Neural progenitor cell (in vitro differentiated cells): Measurements from ENCODE around the gene BMF. TPM values are rescaled to one million over a fixed set of nuclear protein-coding genes. Genes with fewer than 3 reads are reported as not detected.

ENCODE experiments used
- DNase-seq: peaks from one replicate; pipeline ENCODE4 v3.0.0-alpha.2; 2016; ENCODE audit warnings: low spot score
- H2AFZ ChIP-seq: fragments of 200-600 bp; sonication (generic); replicated peaks from 2 replicates; pipeline ENCODE4 v1.6.1; 2016; ENCODE audit warnings: antibody characterized with exemption
- H3F3A ChIP-seq: fragments of 200-600 bp; sonication (generic); 2 replicates; pipeline ENCODE4 v1.6.1; 2016; ENCODE audit warnings: antibody characterized with exemption, low read depth
- H3K27ac ChIP-seq: fragments of 200-600 bp; sonication (generic); 2 replicates; pipeline ENCODE4 v1.5.1; 2016; ENCODE audit warnings: mild to moderate bottlenecking
- H3K27me3 ChIP-seq: fragments of 200-600 bp; sonication (generic); 2 replicates; pipeline ENCODE4 v1.6.1; 2016; ENCODE audit warnings: mild to moderate bottlenecking, moderate library complexity
- H3K36me3 ChIP-seq: fragments of 200-600 bp; sonication (generic); 2 replicates; pipeline ENCODE4 v1.5.1; 2016
- H3K4me1 ChIP-seq: fragments of 200-600 bp; sonication (generic); 2 replicates; pipeline ENCODE4 v1.6.1; 2016; ENCODE audit warnings: mixed run types
- H3K4me2 ChIP-seq: fragments of 200-600 bp; sonication (generic); 2 replicates; pipeline ENCODE4 v1.6.1; 2016
- H3K4me3 ChIP-seq: fragments of 200-600 bp; sonication (generic); 2 replicates; pipeline ENCODE4 v1.5.1; 2016
- H3K79me2 ChIP-seq: fragments of 200-600 bp; sonication (generic); 2 replicates; pipeline ENCODE4 v1.6.1; 2016; ENCODE audit warnings: low read depth
- H3K9ac ChIP-seq: fragments of 200-600 bp; sonication (generic); 2 replicates; pipeline ENCODE4 v1.6.1; 2016
- H3K9me3 ChIP-seq: fragments of 200-600 bp; sonication (generic); 2 replicates; pipeline ENCODE4 v1.5.1; 2016; ENCODE audit warnings: low read depth
- H4K20me1 ChIP-seq: fragments of 200-600 bp; sonication (generic); 2 replicates; pipeline ENCODE4 v1.6.1; 2016; ENCODE audit warnings: low read depth
- H3K27ac Mint-ChIP-seq: 3 replicates; pipeline ENCODE4 v1.8.0; 2021; ENCODE audit warnings: mixed read lengths
- H3K27me3 Mint-ChIP-seq: 2 replicates; pipeline ENCODE4 v1.8.0; 2022; ENCODE audit warnings: low read depth, mild to moderate bottlenecking, inconsistent platforms, moderate library complexity, mixed read lengths; ENCODE audit not compliant: insufficient read depth
- H3K36me3 Mint-ChIP-seq: 3 replicates; pipeline ENCODE4 v1.8.0; 2021; ENCODE audit warnings: mixed read lengths
- H3K4me1 Mint-ChIP-seq: 3 replicates; pipeline ENCODE4 v1.8.0; 2021; ENCODE audit warnings: mixed read lengths
- H3K4me3 Mint-ChIP-seq: 3 replicates; pipeline ENCODE4 v1.8.0; 2021; ENCODE audit warnings: mild to moderate bottlenecking, moderate library complexity, mixed read lengths
- H3K9me3 Mint-ChIP-seq: 3 replicates; pipeline ENCODE4 v1.8.0; 2020; ENCODE audit warnings: mixed read lengths
- EZH2 ChIP-seq: fragments of 200-600 bp; sonication (generic); IDR thresholded peaks from 2 replicates; pipeline ENCODE4 v1.6.1; 2017; ENCODE audit warnings: antibody characterized with exemption, mild to moderate bottlenecking, moderate library complexity
- EZH2phosphoT487 ChIP-seq: fragments of 200-600 bp; sonication (generic); IDR thresholded peaks from 2 replicates; pipeline ENCODE4 v1.6.1; 2017; ENCODE audit warnings: antibody characterized with exemption
- total RNA-seq: library from RNA; depleted of rRNA; stranded (reverse); fragments of >200 nt; gene quantifications from 2 replicates; pipeline ENCODE4 v1.2.3, GENCODE V29; 2015; ENCODE audit warnings: low replicate concordance
- TF ChIP-seq, protein P1 (sequence below): fragments of 200-600 bp; sonication (generic); IDR thresholded peaks from 2 replicates; pipeline ENCODE4 v1.5.1; 2017; ENCODE audit warnings: antibody characterized with exemption, mild to moderate bottlenecking

The BMF gene
- total RNA-seq, 1 donor from 2014 or later: 8.0 TPM

DNA sequence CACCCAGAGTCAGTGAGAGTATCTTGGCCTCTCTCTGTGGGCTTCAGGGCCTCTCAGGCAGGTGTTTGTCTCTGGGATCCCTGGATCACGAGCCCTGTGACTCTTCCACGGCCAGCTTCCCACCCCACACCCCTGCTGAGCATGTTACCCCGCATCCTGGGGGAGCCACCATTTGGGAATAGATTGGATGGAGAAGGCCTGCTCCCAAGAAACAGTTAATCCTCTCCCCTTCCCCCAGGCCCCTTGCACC, 54.1 kb downstream of the BMF start:
- H3K9me3 Mint-ChIP-seq: peaks cover 2% of the 10 kb centered on the region
- TF ChIP-seq EZH2phosphoT487 (no peak), EZH2 (no peak)
- H3K36me3 Mint-ChIP-seq: peaks cover 4% of the 10 kb centered on the region
- no peak overlapping the region for H2AFZ ChIP-seq
- H4K20me1 ChIP-seq: no peaks in the 10 kb centered on the region
- H3K4me1 ChIP-seq: peaks cover 21% of the 10 kb centered on the region
- peak overlapping the region; percentile 36 for H3K4me2 ChIP-seq
- peaks cover 12% of the 10 kb centered on the region for H3K27me3 Mint-ChIP-seq
- H3K27ac ChIP-seq: no peak overlapping the region
- H3F3A ChIP-seq: peaks cover 13% of the 10 kb centered on the region
- no peaks in the 10 kb centered on the region for H3K36me3 ChIP-seq
- H3K79me2 ChIP-seq: no peaks in the 10 kb centered on the region
- no peak overlapping the region for H3K9ac ChIP-seq
- no peaks in the 10 kb centered on the region for H3K27me3 ChIP-seq
- H3K27ac Mint-ChIP-seq: no peak overlapping the region
- H3K4me1 Mint-ChIP-seq: peaks cover 53% of the 10 kb centered on the region
- H3K9me3 ChIP-seq: no peaks in the 10 kb centered on the region
- no peak for DNase-seq
- no peak overlapping the region for H3K4me3 Mint-ChIP-seq
- H3K4me3 ChIP-seq: no peak overlapping the region

DNA sequence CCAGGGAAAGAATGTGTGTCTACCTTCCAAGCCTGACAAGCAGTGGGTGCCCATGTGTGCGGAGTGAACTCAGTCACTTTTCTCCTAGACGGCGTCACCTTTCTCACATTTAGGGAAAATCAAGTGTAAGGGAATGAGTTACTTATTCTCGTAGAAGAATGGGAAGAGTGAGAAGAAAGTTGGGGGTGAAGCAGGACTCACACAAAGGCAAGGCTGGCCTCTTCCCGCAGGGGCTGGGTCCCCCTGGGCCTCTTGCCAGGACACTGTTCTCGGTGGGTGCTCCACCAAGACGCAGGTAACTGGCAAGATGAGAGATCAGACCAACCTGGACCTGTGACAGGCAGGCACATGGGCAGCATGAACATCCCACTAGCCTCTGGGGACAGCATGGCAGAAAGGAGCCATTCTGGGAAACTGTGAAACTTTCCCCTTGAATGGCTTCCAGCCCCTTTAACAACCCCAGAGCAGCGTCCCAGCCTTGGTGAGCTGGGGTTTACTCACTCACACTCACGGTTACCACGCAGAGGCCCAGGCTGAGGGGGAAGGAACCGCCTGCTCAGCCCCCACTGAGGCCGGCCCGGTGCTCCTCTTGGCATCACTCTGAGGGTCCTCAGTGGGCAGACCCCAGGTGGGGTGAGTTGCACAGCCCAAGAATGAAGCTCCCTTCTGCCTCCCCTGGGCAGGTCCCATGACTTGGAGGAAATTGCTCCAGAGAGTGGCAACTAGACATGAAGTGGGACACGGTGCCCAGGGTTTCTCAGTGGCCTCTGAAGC, 54.7 kb downstream of the BMF start:
- DNase-seq: no peak
- H3K27me3 Mint-ChIP-seq: peaks cover 12% of the 10 kb centered on the region
- Histone ChIP-seq H3K4me3 (no peak overlapping the region), H3K4me2 (peak overlapping the region; percentile 36), H3K79me2 (no peaks in the 10 kb centered on the region), H3F3A (peaks cover 13% of the 10 kb centered on the region), H3K27me3 (no peaks in the 10 kb centered on the region), H3K9ac (no peak overlapping the region), H3K36me3 (no peaks in the 10 kb centered on the region), H2AFZ (no peak overlapping the region), H3K9me3 (no peaks in the 10 kb centered on the region), H3K4me1 (peaks cover 21% of the 10 kb centered on the region), H3K27ac (no peak overlapping the region), H4K20me1 (no peaks in the 10 kb centered on the region)
- peaks cover 57% of the 10 kb centered on the region for H3K4me1 Mint-ChIP-seq
- H3K9me3 Mint-ChIP-seq: peaks cover 2% of the 10 kb centered on the region
- peaks cover 4% of the 10 kb centered on the region for H3K36me3 Mint-ChIP-seq
- no peak overlapping the region for H3K27ac Mint-ChIP-seq
- TF ChIP-seq EZH2phosphoT487 (no peak), EZH2 (no peak)
- TF ChIP-seq, protein P1, sequence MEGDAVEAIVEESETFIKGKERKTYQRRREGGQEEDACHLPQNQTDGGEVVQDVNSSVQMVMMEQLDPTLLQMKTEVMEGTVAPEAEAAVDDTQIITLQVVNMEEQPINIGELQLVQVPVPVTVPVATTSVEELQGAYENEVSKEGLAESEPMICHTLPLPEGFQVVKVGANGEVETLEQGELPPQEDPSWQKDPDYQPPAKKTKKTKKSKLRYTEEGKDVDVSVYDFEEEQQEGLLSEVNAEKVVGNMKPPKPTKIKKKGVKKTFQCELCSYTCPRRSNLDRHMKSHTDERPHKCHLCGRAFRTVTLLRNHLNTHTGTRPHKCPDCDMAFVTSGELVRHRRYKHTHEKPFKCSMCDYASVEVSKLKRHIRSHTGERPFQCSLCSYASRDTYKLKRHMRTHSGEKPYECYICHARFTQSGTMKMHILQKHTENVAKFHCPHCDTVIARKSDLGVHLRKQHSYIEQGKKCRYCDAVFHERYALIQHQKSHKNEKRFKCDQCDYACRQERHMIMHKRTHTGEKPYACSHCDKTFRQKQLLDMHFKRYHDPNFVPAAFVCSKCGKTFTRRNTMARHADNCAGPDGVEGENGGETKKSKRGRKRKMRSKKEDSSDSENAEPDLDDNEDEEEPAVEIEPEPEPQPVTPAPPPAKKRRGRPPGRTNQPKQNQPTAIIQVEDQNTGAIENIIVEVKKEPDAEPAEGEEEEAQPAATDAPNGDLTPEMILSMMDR: no peak
- no peak overlapping the region for H3K4me3 Mint-ChIP-seq

DNA sequence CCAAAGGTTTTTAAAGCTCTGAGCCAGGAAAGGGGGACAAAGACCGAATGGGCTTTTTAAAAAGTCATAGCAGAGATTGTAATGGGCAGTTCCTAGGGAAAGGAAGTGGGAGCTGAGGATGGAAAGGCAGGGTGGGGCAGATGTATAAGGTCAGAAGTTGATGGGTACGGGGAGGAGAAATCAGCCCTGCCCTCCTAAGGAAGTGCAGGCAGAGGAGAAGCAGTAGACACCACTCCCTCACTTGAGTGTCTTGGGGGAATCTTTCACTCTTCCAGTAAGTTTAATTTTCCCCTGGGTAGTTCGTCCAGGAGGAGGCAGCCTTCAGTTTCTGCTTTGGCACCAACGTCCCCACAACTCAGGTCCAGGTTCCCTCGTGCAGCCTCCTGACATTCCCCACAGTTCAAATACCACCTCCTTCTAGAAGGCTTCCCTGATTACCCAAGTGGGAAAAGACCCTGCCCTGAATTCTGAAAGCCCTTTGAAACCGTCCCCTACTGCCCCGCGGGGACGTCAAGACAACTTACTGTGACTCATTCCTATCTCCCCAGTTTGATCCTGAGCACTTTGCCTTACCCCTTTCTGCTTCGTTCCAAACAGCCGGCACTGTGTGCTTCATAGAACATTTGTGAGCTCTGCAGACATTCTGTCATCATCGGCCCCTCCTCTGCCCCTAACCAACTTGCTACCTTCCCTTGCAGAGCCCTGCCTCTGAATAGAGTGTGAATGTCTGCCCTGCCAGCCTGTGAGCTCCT, 55.4 kb downstream of the BMF start:
- TF ChIP-seq, protein P1: peak; percentile 19
- TF ChIP-seq EZH2: no peak
- H3K27ac Mint-ChIP-seq: no peak overlapping the region
- H3K9ac ChIP-seq: no peak overlapping the region
- H3K79me2 ChIP-seq: no peaks in the 10 kb centered on the region
- peaks cover 13% of the 10 kb centered on the region for H3F3A ChIP-seq
- no peaks in the 10 kb centered on the region for H4K20me1 ChIP-seq
- no peak overlapping the region for H3K4me3 ChIP-seq
- no peak overlapping the region for H2AFZ ChIP-seq
- peaks cover 21% of the 10 kb centered on the region for H3K4me1 ChIP-seq
- peaks cover 12% of the 10 kb centered on the region for H3K27me3 Mint-ChIP-seq
- no peak overlapping the region for H3K4me2 ChIP-seq
- H3K4me1 Mint-ChIP-seq: peaks cover 56% of the 10 kb centered on the region
- H3K36me3 ChIP-seq: no peaks in the 10 kb centered on the region
- H3K27ac ChIP-seq: no peak overlapping the region
- peaks cover 4% of the 10 kb centered on the region for H3K36me3 Mint-ChIP-seq
- no peaks in the 10 kb centered on the region for H3K9me3 ChIP-seq
- H3K4me3 Mint-ChIP-seq: no peak overlapping the region
- DNase-seq: no peak
- H3K9me3 Mint-ChIP-seq: peaks cover 2% of the 10 kb centered on the region
- no peaks in the 10 kb centered on the region for H3K27me3 ChIP-seq

DNA sequence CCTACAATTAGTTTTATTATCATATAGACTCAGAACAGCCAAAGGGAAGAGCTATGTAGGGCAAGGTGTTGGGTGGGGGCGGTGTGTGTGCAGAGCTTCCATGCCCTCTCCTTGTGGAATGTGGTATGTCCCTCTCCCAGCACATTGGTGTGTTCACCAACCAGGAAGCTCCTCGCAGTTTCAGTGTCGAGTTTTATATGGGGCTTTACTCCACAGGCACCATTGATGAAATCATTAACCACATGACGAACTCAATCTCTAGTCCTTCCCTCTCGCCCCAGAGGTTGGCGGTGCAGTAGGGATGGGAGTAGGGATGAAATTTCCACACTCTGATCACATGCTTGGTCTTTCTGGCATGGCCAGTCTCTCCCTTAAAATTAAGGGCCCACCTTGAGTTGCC, 56.1 kb downstream of the BMF start:
- Histone ChIP-seq H3F3A (peaks cover 13% of the 10 kb centered on the region), H4K20me1 (no peaks in the 10 kb centered on the region), H3K9me3 (no peaks in the 10 kb centered on the region), H2AFZ (no peak overlapping the region), H3K27ac (no peak overlapping the region), H3K9ac (no peak overlapping the region), H3K4me2 (no peak overlapping the region), H3K4me3 (no peak overlapping the region), H3K36me3 (no peaks in the 10 kb centered on the region), H3K4me1 (peaks cover 21% of the 10 kb centered on the region), H3K27me3 (no peaks in the 10 kb centered on the region), H3K79me2 (no peaks in the 10 kb centered on the region)
- H3K9me3 Mint-ChIP-seq: peaks cover 2% of the 10 kb centered on the region
- H3K27ac Mint-ChIP-seq: no peak overlapping the region
- H3K36me3 Mint-ChIP-seq: peaks cover 4% of the 10 kb centered on the region
- peaks cover 58% of the 10 kb centered on the region for H3K4me1 Mint-ChIP-seq
- H3K27me3 Mint-ChIP-seq: peaks cover 14% of the 10 kb centered on the region
- DNase-seq: no peak
- H3K4me3 Mint-ChIP-seq: no peak overlapping the region
- TF ChIP-seq, protein P1: no peak
- TF ChIP-seq EZH2 (no peak), EZH2phosphoT487 (no peak)
